ENCODE data around the gene SDCBP2. TPM values are rescaled to one million over a fixed set of nuclear protein-coding genes. Genes with fewer than 3 reads are reported as not detected.

SDCBP2 gene
- total and polyA plus RNA-seq, 2 experiments from 2014 or later: 3.2 to 5.3 TPM

DNA sequence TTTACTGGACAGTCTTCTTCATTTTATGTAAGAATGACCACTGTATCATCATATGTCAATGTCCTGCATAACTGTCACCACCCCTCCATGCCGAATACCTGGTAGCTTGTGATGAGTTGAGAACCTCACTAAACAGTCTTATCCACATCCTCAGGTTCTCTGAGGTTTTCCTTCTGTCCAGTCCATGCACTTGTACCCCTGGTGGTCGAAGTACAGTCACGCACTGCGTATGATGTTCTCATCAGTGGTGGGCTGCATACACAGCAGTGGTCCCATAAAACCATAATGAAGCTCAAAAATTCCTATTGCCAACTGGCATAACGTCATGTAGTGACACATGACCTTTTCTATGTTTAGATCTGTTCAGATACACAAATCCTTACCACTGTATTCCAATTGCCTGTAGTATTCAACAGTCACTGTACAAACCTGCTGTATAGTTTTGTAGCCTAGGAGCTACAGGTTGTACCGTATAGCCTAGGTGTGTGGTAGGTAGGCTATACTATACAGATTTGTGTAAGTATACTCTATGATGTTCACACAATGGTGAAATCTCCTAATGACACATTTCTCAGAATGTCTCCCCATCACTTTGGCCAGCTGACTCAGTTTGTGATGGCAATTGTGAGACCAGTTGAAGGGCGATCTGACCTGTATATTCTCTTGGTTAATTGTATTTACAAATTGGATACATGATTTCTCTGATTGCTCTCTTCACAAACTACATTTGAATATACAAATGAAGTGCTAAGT lies 31.3 kb upstream of the SDCBP2 start:
- Histone ChIP-seq H3F3A (replicated peaks; ENCODE audit: low read depth) (no peaks in the 10 kb centered on the region), H3K36me3 (ENCODE audit: insufficient read depth) (no peaks in the 10 kb centered on the region), H3K9me2 (ENCODE audit: insufficient read depth) (no peaks in the 10 kb centered on the region), H3K4me3 (no peak overlapping the region), H3K27me3 (ENCODE audit: insufficient read depth) (no peaks in the 10 kb centered on the region), H3K4me1 (ENCODE audit: insufficient read depth) (no peaks in the 10 kb centered on the region), H2AFZ (no peak overlapping the region), H3K27ac (ENCODE audit: low read depth) (no peak overlapping the region), H3K4me2 (no peak overlapping the region), H3K79me2 (replicated peaks; ENCODE audit: insufficient read depth) (no peaks in the 10 kb centered on the region), H4K20me1 (replicated peaks; ENCODE audit: insufficient read depth) (peaks cover 10% of the 10 kb centered on the region)
- no peaks in the 10 kb centered on the region for H3K27me3 Mint-ChIP-seq (ENCODE audit: insufficient read depth, low read depth, poor library complexity)
- DNase-seq (ENCODE audit: low spot score) (no peak), ATAC-seq (no peak)
- H3K36me3 Mint-ChIP-seq (ENCODE audit: low read depth): peaks cover 14% of the 10 kb centered on the region
- H3K27ac Mint-ChIP-seq: no peak overlapping the region
- 0 out of 4 replicates have a peak, but pooled peaks of 1 of the 2 experiments have one; percentile 19 for TF ChIP-seq CTCF (conservative IDR thresholded peaks at IDR 0.05; ENCODE audit: low read depth in 2 of 2)
- TF ChIP-seq NANOG (IDR thresholded peaks at IDR 0.05; ENCODE audit: borderline replicate concordance): no peak
- no peak for TF ChIP-seq POLR2AphosphoS5 (IDR thresholded peaks at IDR 0.05; ENCODE audit: low read depth)
- H3K4me1 Mint-ChIP-seq: no peaks in the 10 kb centered on the region; the same call in 2 of the 3 replicates
- H3K9me3 Mint-ChIP-seq: no peaks in the 10 kb centered on the region
- no peak overlapping the region for H3K4me3 Mint-ChIP-seq

GRCh38 chr20:1357921-1358671 lies 29.2 kb upstream of the SDCBP2 start:
- H3K27me3 Mint-ChIP-seq (ENCODE audit: insufficient read depth, low read depth, poor library complexity): no peaks in the 10 kb centered on the region
- ATAC-seq: no peak
- H3K36me3 ChIP-seq (ENCODE audit: insufficient read depth): no peaks in the 10 kb centered on the region
- no peak for DNase-seq (ENCODE audit: low spot score)
- H4K20me1 ChIP-seq (replicated peaks; ENCODE audit: insufficient read depth): peaks cover 6% of the 10 kb centered on the region
- H3F3A ChIP-seq (replicated peaks; ENCODE audit: low read depth): no peaks in the 10 kb centered on the region
- H2AFZ ChIP-seq: no peak overlapping the region
- H3K4me3 ChIP-seq: no peak overlapping the region
- H3K4me2 ChIP-seq: no peak overlapping the region
- H3K27ac ChIP-seq (ENCODE audit: low read depth): no peak overlapping the region
- no peaks in the 10 kb centered on the region for H3K79me2 ChIP-seq (replicated peaks; ENCODE audit: insufficient read depth)
- H3K9me3 Mint-ChIP-seq: no peaks in the 10 kb centered on the region; the same call in 2 of the 3 replicates
- no peaks in the 10 kb centered on the region for H3K27me3 ChIP-seq (ENCODE audit: insufficient read depth)
- H3K4me1 ChIP-seq (ENCODE audit: insufficient read depth): no peaks in the 10 kb centered on the region
- H3K4me3 Mint-ChIP-seq: no peak overlapping the region
- no peaks in the 10 kb centered on the region for H3K4me1 Mint-ChIP-seq
- no peak overlapping the region for H3K27ac Mint-ChIP-seq
- no peaks in the 10 kb centered on the region for H3K9me2 ChIP-seq (ENCODE audit: insufficient read depth)
- H3K36me3 Mint-ChIP-seq (ENCODE audit: low read depth): peaks cover 29% of the 10 kb centered on the region
- TF ChIP-seq NANOG (IDR thresholded peaks at IDR 0.05; ENCODE audit: borderline replicate concordance) (no peak), STAT1 (IDR thresholded peaks at IDR 0.05; ENCODE audit: unreplicated experiment) (no peak), CTCF (conservative IDR thresholded peaks at IDR 0.05; ENCODE audit: low read depth in 2 of 2) (no peak), CREB1 (CRISPR knock-in tag; IDR thresholded peaks at IDR 0.05; ENCODE audit: low read depth) (no peak), EZH2 (IDR thresholded peaks at IDR 0.05; ENCODE audit: low read depth, unreplicated experiment) (no peak)
- TF ChIP-seq, protein P1, sequence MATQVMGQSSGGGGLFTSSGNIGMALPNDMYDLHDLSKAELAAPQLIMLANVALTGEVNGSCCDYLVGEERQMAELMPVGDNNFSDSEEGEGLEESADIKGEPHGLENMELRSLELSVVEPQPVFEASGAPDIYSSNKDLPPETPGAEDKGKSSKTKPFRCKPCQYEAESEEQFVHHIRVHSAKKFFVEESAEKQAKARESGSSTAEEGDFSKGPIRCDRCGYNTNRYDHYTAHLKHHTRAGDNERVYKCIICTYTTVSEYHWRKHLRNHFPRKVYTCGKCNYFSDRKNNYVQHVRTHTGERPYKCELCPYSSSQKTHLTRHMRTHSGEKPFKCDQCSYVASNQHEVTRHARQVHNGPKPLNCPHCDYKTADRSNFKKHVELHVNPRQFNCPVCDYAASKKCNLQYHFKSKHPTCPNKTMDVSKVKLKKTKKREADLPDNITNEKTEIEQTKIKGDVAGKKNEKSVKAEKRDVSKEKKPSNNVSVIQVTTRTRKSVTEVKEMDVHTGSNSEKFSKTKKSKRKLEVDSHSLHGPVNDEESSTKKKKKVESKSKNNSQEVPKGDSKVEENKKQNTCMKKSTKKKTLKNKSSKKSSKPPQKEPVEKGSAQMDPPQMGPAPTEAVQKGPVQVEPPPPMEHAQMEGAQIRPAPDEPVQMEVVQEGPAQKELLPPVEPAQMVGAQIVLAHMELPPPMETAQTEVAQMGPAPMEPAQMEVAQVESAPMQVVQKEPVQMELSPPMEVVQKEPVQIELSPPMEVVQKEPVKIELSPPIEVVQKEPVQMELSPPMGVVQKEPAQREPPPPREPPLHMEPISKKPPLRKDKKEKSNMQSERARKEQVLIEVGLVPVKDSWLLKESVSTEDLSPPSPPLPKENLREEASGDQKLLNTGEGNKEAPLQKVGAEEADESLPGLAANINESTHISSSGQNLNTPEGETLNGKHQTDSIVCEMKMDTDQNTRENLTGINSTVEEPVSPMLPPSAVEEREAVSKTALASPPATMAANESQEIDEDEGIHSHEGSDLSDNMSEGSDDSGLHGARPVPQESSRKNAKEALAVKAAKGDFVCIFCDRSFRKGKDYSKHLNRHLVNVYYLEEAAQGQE (IDR thresholded peaks at IDR 0.05; ENCODE audit: unreplicated experiment): no peak
- TF ChIP-seq, protein P2, sequence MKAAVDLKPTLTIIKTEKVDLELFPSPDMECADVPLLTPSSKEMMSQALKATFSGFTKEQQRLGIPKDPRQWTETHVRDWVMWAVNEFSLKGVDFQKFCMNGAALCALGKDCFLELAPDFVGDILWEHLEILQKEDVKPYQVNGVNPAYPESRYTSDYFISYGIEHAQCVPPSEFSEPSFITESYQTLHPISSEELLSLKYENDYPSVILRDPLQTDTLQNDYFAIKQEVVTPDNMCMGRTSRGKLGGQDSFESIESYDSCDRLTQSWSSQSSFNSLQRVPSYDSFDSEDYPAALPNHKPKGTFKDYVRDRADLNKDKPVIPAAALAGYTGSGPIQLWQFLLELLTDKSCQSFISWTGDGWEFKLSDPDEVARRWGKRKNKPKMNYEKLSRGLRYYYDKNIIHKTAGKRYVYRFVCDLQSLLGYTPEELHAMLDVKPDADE (IDR thresholded peaks at IDR 0.05): no peak

Measured in GM23338 (cell line).